WTC11 (cell line): ENCODE measurements around the gene HTRA2.

Experiments used
- JUN ChIP-seq: sonication (generic); formaldehyde crosslinking; IDR thresholded peaks from 2 replicates; pipeline ENCODE4 v1.8.0; 2023; ENCODE audit warnings: mild to moderate bottlenecking, missing genetic modification reagents
- TF ChIP-seq, protein P1 (sequence below): fragments of 200-600 bp; IDR thresholded peaks from 2 replicates; pipeline ENCODE4 v1.8.0; 2022; ENCODE audit warnings: antibody characterized with exemption

DNA sequence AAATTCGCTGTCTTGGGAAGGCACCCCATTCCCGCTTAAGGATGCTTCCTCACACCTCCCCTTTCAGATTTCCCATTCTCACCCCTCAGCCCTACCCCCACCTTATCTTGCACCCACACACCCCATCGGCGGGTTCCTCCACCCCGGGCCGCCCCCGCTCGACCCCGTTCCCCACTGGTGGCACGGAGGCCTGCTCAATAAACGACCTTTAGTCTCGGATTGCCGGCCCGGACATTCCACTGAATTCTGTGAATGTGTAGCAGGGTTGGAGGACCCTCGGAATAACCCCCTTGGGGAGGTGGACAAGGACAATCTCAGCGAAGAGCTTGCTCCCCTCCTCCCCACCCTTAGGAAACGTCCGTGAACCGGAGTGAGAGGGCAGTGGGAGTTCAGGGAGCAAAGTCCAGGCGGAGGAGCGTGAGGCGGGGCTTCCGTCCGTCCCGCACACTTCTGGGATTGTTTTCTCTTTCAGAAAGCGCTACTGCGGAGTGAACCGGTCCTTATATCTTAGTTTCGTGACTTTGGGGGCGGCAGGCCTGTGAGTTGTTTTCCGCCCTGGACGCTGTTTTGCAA is 27.5 kb upstream of the HTRA2 start:
- TF ChIP-seq, protein P1, sequence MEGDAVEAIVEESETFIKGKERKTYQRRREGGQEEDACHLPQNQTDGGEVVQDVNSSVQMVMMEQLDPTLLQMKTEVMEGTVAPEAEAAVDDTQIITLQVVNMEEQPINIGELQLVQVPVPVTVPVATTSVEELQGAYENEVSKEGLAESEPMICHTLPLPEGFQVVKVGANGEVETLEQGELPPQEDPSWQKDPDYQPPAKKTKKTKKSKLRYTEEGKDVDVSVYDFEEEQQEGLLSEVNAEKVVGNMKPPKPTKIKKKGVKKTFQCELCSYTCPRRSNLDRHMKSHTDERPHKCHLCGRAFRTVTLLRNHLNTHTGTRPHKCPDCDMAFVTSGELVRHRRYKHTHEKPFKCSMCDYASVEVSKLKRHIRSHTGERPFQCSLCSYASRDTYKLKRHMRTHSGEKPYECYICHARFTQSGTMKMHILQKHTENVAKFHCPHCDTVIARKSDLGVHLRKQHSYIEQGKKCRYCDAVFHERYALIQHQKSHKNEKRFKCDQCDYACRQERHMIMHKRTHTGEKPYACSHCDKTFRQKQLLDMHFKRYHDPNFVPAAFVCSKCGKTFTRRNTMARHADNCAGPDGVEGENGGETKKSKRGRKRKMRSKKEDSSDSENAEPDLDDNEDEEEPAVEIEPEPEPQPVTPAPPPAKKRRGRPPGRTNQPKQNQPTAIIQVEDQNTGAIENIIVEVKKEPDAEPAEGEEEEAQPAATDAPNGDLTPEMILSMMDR, result no peak
- no peak for TF ChIP-seq JUN (CRISPR knock-in tag)
